Measurements from ENCODE around the gene RHOU. TPM values are rescaled to one million over a fixed set of nuclear protein-coding genes. Genes with fewer than 3 reads are reported as not detected.

Gene RHOU
- total RNA-seq, 1 donor from 2014 or later, result 67.0 TPM

- DNase-seq (ENCODE audit: low spot score), result no peak
- H3F3A ChIP-seq (ENCODE audit: low read depth), result peaks cover 29% of the 10 kb centered on the region
- H3K4me1 ChIP-seq, result peaks cover 8% of the 10 kb centered on the region
- H3K36me3 Mint-ChIP-seq, result peaks cover 32% of the 10 kb centered on the region
- peaks cover 6% of the 10 kb centered on the region for H3K4me1 Mint-ChIP-seq
- no peak overlapping the region for H2AFZ ChIP-seq (replicated peaks)
- H3K9ac ChIP-seq, result no peak overlapping the region
- H3K27me3 Mint-ChIP-seq (ENCODE audit: insufficient read depth, low read depth), result no peaks in the 10 kb centered on the region
- H3K4me3 Mint-ChIP-seq, result no peak overlapping the region
- H3K27ac Mint-ChIP-seq, result no peak overlapping the region
- no peak overlapping the region for H3K4me2 ChIP-seq
- no peaks in the 10 kb centered on the region for H3K9me3 Mint-ChIP-seq
- H3K36me3 ChIP-seq, result no peaks in the 10 kb centered on the region
- no peak overlapping the region for H3K27ac ChIP-seq
- no peak overlapping the region for H3K4me3 ChIP-seq
- peaks cover 42% of the 10 kb centered on the region for H3K79me2 ChIP-seq (ENCODE audit: low read depth)
- no peaks in the 10 kb centered on the region for H3K9me3 ChIP-seq (ENCODE audit: low read depth)
- H3K27me3 ChIP-seq, result no peaks in the 10 kb centered on the region
- peaks cover 55% of the 10 kb centered on the region for H4K20me1 ChIP-seq (ENCODE audit: low read depth)
- no peak for TF ChIP-seq EZH2phosphoT487 (IDR thresholded peaks at IDR 0.05)
- TF ChIP-seq CTCF (IDR thresholded peaks at IDR 0.05), result no peak
- TF ChIP-seq EZH2 (IDR thresholded peaks at IDR 0.05), result no peak
Measured at GRCh38 chr1:228744356-228744755, 9.1 kb downstream of the RHOU start.

- Histone ChIP-seq H3F3A (ENCODE audit: low read depth) (peaks cover 29% of the 10 kb centered on the region), H2AFZ (replicated peaks) (no peak overlapping the region), H3K4me1 (peaks cover 6% of the 10 kb centered on the region), H3K36me3 (no peaks in the 10 kb centered on the region), H4K20me1 (ENCODE audit: low read depth) (peaks cover 50% of the 10 kb centered on the region), H3K79me2 (ENCODE audit: low read depth) (peaks cover 37% of the 10 kb centered on the region), H3K4me3 (no peak overlapping the region), H3K27me3 (no peaks in the 10 kb centered on the region), H3K4me2 (no peak overlapping the region), H3K9ac (no peak overlapping the region), H3K27ac (no peak overlapping the region), H3K9me3 (ENCODE audit: low read depth) (no peaks in the 10 kb centered on the region)
- H3K9me3 Mint-ChIP-seq, result no peaks in the 10 kb centered on the region
- DNase-seq (ENCODE audit: low spot score), result no peak
- no peak overlapping the region for H3K4me3 Mint-ChIP-seq
- H3K27me3 Mint-ChIP-seq (ENCODE audit: insufficient read depth, low read depth), result no peaks in the 10 kb centered on the region
- peaks cover 3% of the 10 kb centered on the region for H3K4me1 Mint-ChIP-seq
- TF ChIP-seq EZH2phosphoT487 (IDR thresholded peaks at IDR 0.05), result no peak
- no peak for TF ChIP-seq CTCF (IDR thresholded peaks at IDR 0.05)
- no peak for TF ChIP-seq EZH2 (IDR thresholded peaks at IDR 0.05)
- H3K36me3 Mint-ChIP-seq, result peaks cover 32% of the 10 kb centered on the region
- no peak overlapping the region for H3K27ac Mint-ChIP-seq
Measured at GRCh38 chr1:228744918-228745317, 9.6 kb downstream of the RHOU start.

GRCh38 chr1:228745497-228745896 lies 10.2 kb downstream of the RHOU start:
- Histone ChIP-seq H4K20me1 (ENCODE audit: low read depth) (peaks cover 44% of the 10 kb centered on the region), H3K4me1 (peaks cover 1% of the 10 kb centered on the region)
- H3K27me3 Mint-ChIP-seq (ENCODE audit: insufficient read depth, low read depth), result no peaks in the 10 kb centered on the region

More at GRCh38 chr1:228745497-228745896, 10.2 kb downstream of the RHOU start:
- Mint-ChIP-seq H3K27ac (no peak overlapping the region), H3K36me3 (peaks cover 29% of the 10 kb centered on the region), H3K9me3 (no peaks in the 10 kb centered on the region), H3K4me1 (peaks cover 3% of the 10 kb centered on the region), H3K4me3 (no peak overlapping the region)
- TF ChIP-seq CTCF (IDR thresholded peaks at IDR 0.05), result no peak
- no peak for TF ChIP-seq EZH2phosphoT487 (IDR thresholded peaks at IDR 0.05)
- TF ChIP-seq EZH2 (IDR thresholded peaks at IDR 0.05), result no peak
- Histone ChIP-seq H3K4me3 (no peak overlapping the region), H3K27ac (no peak overlapping the region), H3K36me3 (no peaks in the 10 kb centered on the region), H2AFZ (replicated peaks) (no peak overlapping the region), H3K79me2 (ENCODE audit: low read depth) (peaks cover 31% of the 10 kb centered on the region), H3K9me3 (ENCODE audit: low read depth) (no peaks in the 10 kb centered on the region), H3F3A (ENCODE audit: low read depth) (peaks cover 29% of the 10 kb centered on the region), H3K4me2 (no peak overlapping the region), H3K9ac (no peak overlapping the region), H3K27me3 (no peaks in the 10 kb centered on the region)
- DNase-seq (ENCODE audit: low spot score), result no peak

Measured in neural progenitor cell (in vitro differentiated cells).